GM04503 (cell line): Measurements from ENCODE around the gene CCNT1.
A peak's percentile ranks its signal among the peaks of the same experiment; 100 is the strongest.
"Not testable (repeated sequence)": the region's sequence is repeated elsewhere in the genome, so short reads cannot be mapped to it uniquely, and the experiment has no call there.

ENCODE experiments used
- DNase-seq: peaks from one replicate; pipeline ENCODE4 v3.0.0-alpha.2; 2012; ENCODE audit warnings: low read depth

The CCNT1 gene

DNA sequence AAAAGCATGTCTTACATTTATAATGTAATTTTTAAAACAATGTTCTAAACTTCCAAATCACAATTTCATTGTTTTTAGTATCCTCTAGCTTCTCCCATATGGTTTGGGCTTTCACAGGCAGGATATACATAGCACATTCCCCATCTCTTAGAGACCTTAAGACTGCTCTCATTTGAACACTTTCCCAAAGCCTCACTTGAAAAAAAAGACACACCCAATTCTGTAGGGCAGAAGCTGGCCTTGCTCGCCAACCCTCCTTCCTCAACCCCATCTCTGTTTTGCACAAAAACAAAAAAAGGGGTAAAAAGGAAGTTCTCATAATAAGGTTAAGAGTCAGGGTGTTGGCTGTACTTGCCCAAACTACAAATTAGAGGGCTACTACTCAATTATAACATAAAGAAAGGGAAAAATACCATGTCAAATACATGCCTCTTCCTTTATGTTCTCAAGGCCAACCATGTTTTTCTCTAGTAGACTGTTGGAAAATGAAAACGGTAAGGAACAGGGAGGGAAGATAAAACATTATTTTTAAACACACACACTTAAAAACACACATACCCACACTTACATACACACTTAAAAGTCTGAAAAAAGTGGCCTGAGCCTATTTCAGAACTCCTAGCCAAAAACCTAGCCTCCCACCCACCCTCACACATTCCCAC, 24.6 kb downstream of the CCNT1 start:
- DNase-seq = no peak

DNA sequence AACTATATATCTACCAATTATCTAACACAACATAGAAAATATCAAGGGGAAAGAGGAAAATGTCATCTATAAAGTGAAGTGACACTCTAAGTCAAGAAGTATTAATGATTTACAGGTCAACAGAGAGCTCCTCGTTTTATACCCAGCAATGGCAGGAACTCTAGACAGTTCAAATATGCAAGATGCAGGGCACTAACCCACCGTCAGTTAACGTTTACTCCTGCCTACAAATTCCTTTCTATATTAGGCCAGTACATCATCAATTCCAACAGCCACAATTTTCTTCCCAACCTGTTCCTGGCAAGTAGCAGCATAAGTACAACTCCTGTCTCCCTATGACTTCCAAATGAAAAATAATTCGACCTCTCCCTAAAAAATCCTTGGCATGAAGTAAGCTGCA, 25.5 kb downstream of the CCNT1 start:
- no peak for DNase-seq

DNA sequence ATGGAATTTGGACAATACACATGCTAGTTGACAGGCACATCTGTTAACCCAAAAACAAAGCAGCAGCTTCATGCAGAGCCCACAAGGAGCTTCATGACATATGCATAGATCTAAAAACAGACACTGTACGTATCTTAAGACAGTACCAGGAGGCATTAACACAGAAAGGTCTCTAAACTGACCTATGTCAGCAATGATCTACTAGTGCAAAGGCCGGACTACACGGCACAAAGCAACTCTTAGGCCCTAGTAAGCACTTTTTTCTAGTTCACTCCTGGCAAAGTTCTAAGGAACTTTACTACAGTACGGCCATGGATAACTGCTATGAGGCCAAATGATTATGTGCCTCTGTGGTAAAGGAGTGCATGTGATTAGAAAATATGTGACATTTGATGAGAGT, 26.1 kb downstream of the CCNT1 start:
- DNase-seq = no peak

DNA sequence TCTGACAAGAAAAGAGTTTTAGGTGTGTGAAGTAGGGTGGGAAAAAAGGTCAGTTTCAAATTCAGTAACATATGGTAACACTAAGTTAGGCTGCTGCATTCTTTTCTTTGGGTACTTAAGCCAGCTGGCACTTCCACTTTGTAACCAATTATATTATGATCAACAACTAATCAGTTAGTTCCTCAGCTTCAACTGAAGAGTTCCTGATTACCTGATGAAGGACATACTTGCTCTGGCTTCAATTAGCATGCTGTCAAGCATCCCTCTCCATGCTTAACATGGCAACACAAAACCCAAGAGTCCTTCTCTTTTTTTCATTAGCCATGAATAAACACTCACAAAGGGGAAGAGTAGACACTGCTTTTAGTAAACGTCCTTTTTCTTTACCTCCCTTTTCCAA, 27.7 kb downstream of the CCNT1 start:
- no peak for DNase-seq

DNA sequence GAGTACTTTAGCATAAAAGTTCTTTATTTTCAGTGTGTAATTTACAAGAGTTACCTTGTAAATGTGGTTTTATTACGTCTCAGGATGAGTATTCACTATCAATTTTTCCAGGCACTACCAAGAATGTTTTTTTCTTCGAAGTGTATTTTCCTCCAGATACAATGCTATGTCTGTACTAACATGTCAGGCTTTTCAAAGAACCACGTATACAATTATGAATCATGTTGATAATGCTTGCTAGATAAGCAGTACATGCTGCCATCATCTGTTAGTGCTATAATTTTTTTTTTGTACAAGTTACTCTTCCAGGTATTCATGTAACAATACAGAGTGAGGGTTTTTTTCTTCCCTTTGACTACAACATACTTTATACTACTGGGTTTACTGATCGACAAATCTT, 28.9 kb downstream of the CCNT1 start:
- no peak for DNase-seq

DNA sequence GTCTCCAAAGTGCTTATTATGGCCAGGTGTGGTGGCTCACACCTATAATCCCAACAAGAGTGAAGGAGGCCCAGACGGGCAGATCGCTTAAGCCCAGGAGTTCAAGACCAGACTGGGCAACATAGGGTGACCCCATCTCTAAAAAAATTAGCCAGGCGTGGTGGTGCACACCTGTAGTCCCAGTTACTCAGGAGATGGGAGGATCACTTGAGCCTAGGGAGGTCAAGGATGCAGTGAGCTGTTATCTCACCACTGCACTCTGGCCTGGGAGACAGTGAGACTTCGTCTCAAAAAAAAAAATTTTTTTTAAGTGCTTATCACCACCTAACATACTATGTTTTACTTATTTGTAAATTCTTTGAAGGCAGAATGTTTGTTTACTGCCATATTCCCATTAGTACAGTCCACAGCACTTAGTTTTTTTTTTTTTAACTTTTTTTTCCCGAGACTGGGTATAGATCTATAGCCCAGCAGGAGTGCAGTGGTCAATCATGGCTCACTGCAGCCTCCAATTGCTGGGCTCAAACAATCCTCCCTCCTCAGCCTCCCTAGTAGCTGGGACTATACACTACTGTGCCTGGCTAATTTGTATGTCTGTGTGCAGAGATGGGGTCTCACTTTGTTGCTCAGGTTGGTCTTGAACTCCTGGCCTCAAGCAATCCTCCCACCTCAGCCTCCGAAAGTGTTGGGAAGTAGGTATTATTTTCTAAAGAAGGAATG, 29.7 kb downstream of the CCNT1 start:
- DNase-seq = no peak

DNA sequence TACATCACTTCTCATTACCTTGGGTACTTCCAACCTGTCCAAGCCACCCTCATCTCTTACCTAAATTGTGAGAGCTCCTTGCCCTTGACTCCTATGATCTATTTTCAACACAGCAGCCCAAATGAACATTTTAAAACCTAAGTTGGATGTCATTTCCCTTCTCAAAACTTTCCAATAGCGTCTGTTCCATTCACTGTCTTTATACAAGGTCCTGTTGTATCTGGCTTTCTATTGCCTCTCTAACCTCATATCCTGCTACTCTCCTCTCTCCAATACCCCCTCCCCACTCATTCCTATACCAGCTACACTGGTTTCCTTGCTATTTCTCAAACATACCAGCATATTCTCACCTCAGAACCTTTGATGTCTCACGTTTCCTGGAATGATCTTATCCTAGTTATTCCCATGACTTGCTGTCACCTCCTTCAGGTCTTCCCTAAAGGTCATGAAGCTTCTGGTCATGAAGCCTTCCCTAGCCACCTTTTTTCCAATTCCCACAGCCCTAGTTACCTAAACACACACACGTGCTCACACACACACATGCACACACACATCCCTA, 30.4 kb downstream of the CCNT1 start:
- no peak for DNase-seq

DNA sequence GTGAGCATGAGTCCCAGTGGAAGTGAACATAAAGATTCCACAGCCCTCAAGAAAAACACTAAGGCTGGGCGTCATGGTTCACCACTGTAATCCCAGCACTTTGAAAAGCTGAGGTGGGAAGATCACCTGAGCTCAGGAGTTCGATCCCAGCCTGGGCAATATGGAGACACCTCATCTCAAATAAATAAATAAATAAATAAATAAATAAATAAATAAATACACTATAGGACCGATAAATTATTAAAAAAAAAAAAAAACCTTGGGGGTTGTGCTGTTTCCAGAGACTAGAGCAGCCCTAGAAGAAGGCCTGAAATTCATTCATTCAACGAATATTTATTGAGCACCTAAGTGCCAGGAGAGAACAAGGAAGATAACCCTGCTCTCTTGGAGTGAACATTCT, 33.0 kb downstream of the CCNT1 start:
- no peak for DNase-seq

DNA sequence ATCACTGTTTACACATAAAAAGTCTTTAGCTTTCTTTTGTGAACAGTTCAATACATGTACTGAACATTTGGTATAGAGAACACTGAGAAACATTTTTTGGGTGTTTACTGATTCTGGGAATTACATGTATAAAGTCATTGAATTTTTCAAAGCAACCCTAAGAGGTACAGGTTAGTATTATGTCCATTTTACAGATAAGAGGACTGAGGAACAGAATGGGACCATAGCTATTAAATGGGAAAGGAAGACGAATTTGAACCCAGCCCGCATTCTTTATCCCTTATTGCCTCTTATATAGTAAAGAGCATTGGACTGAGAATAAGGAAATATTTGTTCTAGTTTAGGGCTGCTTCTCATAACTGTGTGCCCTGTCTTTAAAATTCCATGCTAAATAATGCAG, 33.6 kb downstream of the CCNT1 start:
- no peak for DNase-seq

DNA sequence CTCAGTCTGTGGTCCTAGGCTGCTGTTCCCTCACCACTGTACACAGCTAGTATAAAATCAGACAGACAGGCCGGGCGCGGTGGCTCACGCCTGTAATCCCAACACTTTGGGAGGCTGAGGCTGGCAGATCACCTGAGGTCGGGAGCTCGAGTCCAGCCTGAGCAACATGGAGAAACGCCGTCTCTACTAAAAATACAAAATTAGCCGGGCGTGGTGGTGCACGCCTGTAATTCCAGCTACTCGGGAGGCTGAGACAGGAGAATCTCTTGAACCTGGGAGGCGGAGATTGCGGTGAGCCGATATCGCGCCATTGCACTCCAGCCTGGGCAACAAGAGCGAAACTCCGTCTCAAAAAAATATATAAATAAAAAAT, 34.0 kb downstream of the CCNT1 start:
- DNase-seq = not testable (repeated sequence)

DNA sequence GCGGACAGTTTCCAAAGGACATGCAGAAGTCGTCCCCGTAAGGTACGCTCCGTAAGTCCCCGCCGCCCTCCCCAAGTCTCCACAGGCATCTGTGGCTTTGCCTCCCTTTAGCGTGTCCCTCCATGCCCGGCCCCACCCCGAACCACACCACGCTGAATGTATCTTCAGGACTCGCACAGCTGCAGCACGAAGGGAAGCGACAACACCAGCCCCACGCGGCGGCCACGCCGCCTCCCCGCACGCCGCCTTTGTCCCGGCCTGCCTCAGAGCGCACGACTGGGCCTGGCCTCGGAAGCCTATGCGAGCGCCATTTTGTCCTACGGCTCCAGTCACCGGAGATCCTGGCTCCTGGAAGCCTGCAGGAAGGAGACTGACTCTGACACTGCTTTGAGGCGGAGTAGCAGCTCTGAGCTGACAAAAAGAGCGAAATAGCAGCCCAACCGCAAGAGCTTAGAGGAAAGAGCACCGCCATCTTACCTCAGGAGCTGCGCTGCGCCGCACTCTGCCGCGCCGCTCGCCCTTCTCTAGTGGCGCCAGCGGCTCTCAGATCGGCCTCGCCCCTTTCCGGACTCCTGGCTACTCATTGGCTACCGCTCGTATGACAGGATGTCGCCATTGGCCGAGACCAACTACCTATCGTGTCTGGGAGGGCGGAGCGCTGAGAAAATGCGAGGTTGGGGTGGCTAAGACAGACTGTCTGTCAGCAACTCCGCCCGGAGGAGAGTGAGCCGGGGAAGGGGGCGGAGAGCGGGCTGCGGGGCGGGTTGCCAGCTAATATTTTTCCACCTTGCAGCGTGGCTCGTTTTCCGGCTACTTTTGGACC, 34.6 kb downstream of the CCNT1 start, which contains the start of gene KANSL2:
Gene KANSL2, minus strand, starts transcription at position 529 of the 823 bp plus-strand sequence. CDS start 606 bp downstream, outside the sequence.
- DNase-seq = peak; percentile 94

DNA sequence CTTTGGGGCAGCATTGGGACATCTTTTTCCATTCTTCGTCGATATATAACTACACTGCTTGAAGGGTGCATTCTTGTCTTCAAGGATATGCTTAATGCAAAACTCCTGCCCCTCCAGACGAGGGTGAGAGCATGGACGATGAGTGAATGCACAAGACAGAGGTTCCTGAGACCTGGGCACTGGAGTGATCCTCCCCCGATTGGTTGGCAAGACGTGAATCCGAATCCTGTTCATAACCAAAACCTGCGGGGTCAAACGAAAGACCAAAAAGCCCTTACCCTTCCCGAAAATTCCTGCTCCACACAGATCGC, 35.2 kb downstream of the CCNT1 start:
- no peak for DNase-seq

DNA sequence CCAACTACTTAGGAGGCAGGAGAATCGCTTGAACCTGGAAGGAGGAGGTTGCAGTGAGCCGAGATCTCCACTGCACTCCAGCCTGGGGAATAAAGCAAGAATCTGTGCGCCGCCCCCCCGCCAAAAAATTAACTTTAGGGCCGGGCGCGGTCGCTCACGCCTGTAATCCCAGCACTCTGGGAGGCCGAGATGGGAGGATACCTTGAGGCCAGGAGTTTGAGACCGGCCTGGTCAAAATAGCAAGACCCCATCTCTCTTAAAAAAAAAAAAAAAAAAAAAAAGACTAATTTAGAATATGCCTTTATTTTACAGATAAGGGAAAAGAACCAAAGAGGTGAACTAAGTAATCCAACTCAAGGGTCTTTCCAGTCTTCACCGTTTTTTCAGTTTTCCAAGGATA, 35.6 kb downstream of the CCNT1 start:
- no peak for DNase-seq

DNA sequence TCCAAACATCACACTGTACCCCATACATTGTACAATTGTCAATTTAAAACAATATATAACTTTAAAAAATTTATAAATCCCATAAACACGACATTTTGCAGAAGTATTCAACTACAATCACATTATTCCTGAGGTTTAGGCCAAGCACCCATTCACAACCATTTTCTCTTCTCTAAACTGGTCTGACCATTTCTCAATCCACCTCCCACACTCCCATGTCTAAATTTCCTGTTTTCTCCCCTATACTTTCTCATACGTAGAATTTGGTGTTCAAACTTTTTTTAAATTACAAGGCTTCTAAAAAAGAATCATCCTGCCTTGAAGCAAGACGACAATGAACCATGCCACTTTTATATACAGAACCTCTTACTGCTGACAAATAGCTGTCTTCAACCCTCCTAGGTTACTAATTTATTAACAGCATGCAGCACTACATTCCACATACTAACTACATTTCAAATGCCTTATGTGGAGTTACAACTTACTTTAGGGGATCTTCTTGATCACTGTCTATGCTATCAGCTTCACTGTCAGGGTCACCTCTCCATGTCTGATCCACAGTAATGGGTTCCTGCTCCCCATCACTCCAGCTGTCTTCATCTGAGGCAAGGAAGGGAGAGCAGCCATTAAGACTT, 37.8 kb downstream of the CCNT1 start:
- DNase-seq = no peak

DNA sequence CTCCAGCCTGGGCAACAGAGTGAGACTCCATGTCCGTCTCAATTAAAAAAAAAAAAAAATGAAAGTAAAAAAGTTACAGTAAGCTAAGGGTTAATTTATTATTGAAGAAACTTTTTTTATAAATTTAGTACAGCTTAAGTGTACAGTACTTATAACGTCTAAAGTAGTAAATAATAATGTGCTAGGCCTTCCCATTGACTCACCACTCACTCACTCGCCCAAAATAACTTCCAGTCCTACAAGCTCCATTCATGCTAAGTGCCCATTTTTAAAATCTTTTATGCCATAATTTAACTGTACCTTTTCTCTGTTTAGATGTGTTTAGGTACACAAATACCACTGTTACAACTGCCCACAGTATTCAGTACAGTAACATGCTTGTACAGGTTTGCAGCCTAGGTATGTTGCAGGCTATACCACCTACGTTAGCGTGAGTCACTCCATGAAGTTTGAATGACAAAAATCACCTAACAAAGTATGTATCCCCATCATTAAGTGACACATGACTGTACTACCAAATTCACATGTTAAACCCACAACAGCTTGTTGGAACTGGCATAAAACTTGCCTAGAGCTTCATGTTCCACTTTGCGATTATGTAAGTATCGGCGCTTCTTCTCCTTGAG, 45.2 kb downstream of the CCNT1 start:
- DNase-seq = no peak

DNA sequence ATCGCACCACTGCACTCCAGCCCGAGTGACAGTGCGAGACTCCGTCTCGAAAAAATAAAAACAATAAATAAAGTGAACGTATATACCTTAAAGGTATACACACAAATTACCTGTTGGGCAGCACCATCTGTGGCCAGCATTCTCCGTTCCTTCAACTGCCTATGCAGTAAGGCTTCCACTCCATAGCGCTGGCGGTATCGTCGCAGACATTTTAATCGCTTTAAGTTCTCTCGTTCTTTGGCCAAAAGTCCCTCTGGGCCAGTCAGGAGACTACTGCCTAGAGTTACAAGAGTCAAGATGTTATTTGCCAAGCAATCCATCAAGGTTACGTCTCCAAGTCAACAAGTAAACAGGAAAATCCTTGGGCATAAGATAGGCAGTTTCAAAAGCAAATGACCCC, 47.5 kb downstream of the CCNT1 start:
- DNase-seq = no peak

DNA sequence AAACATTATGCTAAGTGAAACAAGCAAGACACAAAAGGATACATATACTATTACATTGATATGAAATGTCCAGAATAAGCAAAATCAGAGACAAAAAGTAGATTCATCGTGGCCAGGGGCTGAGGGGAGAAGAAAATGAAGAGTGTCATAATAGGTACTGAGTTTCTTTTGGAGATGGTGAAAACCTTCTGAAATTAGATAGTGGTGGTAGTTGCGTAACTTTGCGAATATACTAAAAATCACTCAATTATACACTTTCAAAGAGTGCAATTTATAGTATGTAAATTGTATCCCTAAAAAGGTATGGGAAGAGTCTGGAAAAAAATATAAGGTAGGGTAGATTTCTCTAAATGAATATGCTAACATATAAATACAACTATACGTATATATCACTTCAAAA, 56.6 kb downstream of the CCNT1 start:
- DNase-seq = no peak

DNA sequence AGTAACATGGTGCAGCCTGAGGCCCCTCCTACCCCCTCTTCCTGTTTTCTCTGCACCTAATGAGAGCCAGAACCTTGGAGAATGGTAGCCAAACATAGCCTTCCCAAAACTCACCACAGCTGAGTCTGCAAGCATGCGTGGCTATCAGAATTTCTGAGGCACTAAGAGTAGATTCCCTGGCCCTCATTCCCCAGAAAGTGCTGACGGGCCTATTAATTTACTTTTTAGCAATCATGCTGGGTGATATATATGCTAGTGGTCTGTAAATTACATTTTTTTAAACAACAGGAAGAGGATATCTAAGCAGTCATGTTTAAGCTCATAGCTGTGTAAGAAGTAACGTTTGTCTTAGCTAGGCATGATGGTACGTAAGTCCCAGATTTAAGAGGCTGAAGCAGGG, 64.8 kb downstream of the CCNT1 start:
- DNase-seq = no peak

DNA sequence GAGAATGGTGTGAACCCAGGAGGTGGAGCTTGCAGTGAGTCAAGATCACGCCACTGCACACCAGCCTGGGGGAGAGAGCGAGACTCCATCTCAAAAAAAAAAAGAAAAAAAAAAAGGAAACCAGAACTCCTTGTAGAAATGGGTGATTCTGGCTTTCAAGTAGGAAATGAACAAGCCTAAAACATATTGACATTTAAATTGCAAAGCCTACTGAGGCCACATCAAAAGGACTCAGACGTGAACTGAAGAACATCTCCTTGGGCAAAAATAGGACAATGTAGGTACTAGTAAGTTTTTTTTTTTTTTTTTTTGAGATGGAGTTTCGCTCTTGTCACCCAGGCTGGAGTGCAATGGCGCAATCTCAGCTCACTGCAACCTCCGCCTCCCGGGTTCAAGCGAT, 71.2 kb downstream of the CCNT1 start:
- DNase-seq = not testable (repeated sequence)

DNA sequence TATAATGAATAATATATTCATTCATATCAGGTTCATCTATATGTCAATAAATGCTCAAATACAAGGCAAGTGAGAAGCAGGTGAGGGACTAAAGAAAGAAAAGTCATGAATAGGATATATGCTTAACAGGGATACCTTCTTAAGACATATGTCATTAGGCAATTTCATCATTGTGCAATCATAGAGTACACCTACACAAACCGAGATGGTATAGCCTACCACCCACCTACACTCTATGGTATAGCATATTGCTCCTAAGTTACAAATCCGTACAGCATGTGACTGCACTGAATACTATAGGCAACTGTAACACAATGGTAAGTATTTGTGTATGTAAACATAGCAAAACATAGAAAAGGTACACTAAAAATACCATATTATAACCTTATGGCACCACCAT, 73.5 kb downstream of the CCNT1 start:
- DNase-seq = no peak

DNA sequence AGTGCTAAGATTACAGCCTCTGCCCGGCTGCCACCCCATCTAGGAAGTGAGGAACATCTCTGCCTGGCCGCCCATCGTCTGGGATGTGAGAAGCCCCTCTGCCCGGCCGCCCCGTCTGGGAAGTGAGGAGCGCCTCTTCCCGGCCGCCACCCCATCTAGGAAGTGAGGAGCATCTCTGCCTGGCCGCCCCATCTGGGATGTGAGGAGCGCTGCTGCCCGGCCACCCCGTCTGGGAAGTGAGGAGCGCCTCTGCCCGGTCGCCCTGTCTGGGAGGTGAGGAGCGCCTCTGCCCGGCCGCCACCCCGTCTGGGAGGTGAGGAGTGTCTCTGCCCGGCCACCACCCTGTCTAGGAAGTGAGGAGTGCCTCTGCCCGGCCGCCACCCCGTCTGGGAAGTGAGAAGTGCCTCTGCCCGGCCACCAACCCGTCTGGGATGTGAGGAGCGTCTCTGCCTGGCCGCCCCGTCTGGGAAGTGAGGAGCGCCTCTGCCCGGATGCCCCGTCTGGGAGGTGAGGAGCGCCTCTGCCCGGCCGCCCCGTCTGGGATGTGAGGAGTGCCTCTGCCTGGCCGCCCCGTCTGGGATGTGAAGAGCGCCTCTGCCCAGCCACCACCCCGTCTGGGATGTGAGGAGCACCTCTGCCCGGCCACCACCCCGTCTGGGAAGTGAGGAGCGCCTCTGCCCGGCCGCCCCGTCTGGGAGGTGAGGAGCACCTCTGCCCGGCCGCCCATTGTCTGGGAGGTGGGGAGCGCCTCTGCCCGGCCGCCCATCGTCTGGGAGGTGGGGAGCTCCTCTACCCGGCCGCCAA, 74.6 kb downstream of the CCNT1 start:
- DNase-seq = not testable (repeated sequence)
